A549 treated with AZD2906 at 1 μM for 4 hours (cell line): ENCODE results near the gene GMDS. TPM values are rescaled to one million over a fixed set of nuclear protein-coding genes. Genes with fewer than 3 reads are reported as not detected.

Experiments used
- total RNA-seq: library from RNA; stranded (reverse); fragments of 200-300 nt; extraction: Qiagen RNA extraction; gene quantifications from 5 replicates; pipeline ENCODE4 v1.2.3, GENCODE V29; 2022

The GMDS gene
- total RNA-seq = 8.4 to 9.6 TPM (median 9.3 TPM) in 5 replicates

DNA sequence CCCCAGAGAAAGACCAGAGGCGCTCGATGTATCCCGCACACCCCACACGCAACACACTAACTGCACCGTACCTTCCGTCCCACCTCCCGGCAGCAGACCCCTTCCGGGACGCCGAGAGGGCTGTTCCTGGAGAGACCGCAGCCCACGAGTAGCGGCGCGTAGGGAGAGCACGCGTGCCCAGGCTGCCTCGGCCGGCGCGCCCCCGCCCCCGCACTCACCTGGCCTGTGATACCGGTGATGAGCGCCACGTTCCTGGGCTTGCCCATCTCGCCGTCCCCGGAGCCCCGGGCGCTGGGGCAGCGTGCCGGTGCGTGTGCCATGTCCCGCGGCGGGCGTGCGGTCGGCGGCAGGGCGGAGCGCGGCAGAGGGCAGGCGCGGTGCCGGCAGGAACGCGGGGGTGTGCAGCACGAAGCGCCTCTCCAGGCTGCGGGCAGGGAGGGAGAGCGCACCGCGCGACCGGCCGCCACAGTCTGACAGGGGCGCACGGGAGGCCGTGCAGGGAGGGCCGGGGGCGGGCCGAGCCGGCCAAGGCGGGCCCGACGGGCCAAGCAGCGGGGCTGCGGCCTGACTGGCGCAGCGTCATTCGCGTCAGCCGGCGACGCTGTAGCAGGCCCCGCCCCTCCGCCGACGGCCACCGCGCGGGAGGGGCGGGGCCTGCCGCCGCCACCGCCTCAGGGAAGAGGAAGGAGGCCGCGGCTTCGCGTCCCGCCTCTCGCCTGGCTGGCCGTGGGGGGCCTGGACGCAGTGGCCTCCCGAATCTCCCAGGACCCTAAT, at the start of gene GMDS:
TSS of gene GMDS (minus strand) at position 503 of the 774 bp plus-strand sequence.

GRCh38 chr6:1609648-1610496, 635.5 kb downstream of the GMDS start, which contains the start of gene FOXC1:
Gene FOXC1, plus strand, starts transcription at chr6:1609915. Its CDS starts 531 bp downstream, at chr6:1610446.

